K562 (cell line): Measurements from ENCODE around the gene TIPARP. TPM values are rescaled to one million over a fixed set of nuclear protein-coding genes. Genes with fewer than 3 reads are reported as not detected.

Experiments used
- DIDO1 ChIP-seq: fragments of 450-650 bp; IDR thresholded peaks from 2 replicates; pipeline ENCODE4 v1.6.1; 2016; ENCODE audit warnings: low read depth, missing biosample characterization, missing genetic modification characterization
- FOS ChIP-seq: IDR thresholded peaks from 3 replicates; pipeline ENCODE4 v1.6.1; 2011; ENCODE audit not compliant: insufficient read length; ENCODE audit errors: extremely low read depth
- GTF2E2 ChIP-seq: fragments of 200-800 bp; sonication (Bioruptor generic); IDR thresholded peaks from 2 replicates; pipeline ENCODE4 v1.6.1; 2016; ENCODE audit warnings: missing genetic modification characterization, missing compliant biosample characterization
- HSF4 ChIP-seq: fragments of 250-450 bp; sonication (Bioruptor Pico); IDR thresholded peaks from 2 replicates; pipeline ENCODE4 v2.1.2; 2022; ENCODE audit warnings: mild to moderate bottlenecking, moderate library complexity, borderline replicate concordance
- MAFK ChIP-seq: IDR thresholded peaks from 2 replicates; pipeline ENCODE4 v1.6.1; 2011; ENCODE audit warnings: low read length, improper control_type of control experiment
- MTA2 ChIP-seq: fragments of 450-650 bp; IDR thresholded peaks from 2 replicates; pipeline ENCODE4 v1.6.1; 2016; ENCODE audit warnings: low read depth
- NR0B1 ChIP-seq: fragments of 450-650 bp; IDR thresholded peaks from one replicate; pipeline ENCODE4 v1.6.1; 2018; ENCODE audit warnings: mild to moderate bottlenecking, moderate library complexity; ENCODE audit not compliant: partially characterized antibody
- NR2C1 ChIP-seq, 2 experiments: fragments of 450-650 bp; IDR thresholded peaks; 2 replicates each; pipeline ENCODE4 v1.6.1; 2017; ENCODE audit warnings: mild to moderate bottlenecking in 2 of 2, antibody characterized with exemption in 1 of 2, inconsistent platforms in 1 of 2, missing compliant biosample characterization in 1 of 2, missing genetic modification characterization in 1 of 2
- RB1 ChIP-seq: fragments of 450-650 bp; IDR thresholded peaks from 2 replicates; pipeline ENCODE4 v1.6.1; 2017; ENCODE audit warnings: low read depth, mild to moderate bottlenecking
- RBM39 ChIP-seq: fragments of 200-400 bp; formaldehyde crosslinking; optimal IDR thresholded peaks from 2 replicates; pipeline ENCODE3; 2018; ENCODE audit warnings: low read depth, low read length
- RERE ChIP-seq: sonication (generic); formaldehyde crosslinking; IDR thresholded peaks from 2 replicates; pipeline ENCODE4 v1.8.0; 2023; ENCODE audit warnings: missing genetic modification reagents, mild to moderate bottlenecking, borderline replicate concordance
- SMAD3 ChIP-seq: fragments of 450-650 bp; formaldehyde crosslinking; conservative IDR thresholded peaks from 2 replicates; pipeline ENCODE4 v1.4.0; 2020; ENCODE audit warnings: mild to moderate bottlenecking
- SRSF3 ChIP-seq: fragments of 200-400 bp; formaldehyde crosslinking; IDR thresholded peaks from 2 replicates; pipeline ENCODE4 v1.6.1; 2016; ENCODE audit warnings: mild to moderate bottlenecking, low read length, moderate library complexity; ENCODE audit not compliant: insufficient read depth
- TOE1 ChIP-seq, 2 experiments: fragments of 450-650 bp in 1 of 2; sonication (generic) in 1 of 2; formaldehyde crosslinking in 1 of 2; IDR thresholded peaks; 2 replicates each; pipeline versions ENCODE4 v1.7.1 to v1.8.0; 2016 to 2022; ENCODE audit warnings: borderline replicate concordance in 2 of 2, mild to moderate bottlenecking in 2 of 2, antibody characterized with exemption in 1 of 2, inconsistent platforms in 1 of 2, low read depth in 1 of 2, missing genetic modification reagents in 1 of 2, moderate library complexity in 1 of 2
- YY1 ChIP-seq, 3 experiments: IDR thresholded peaks; 2 replicates each; pipeline ENCODE4 v1.6.1; 2011; ENCODE audit warnings: low read length in 2 of 3, mild to moderate bottlenecking in 2 of 3, moderate library complexity in 2 of 3, borderline replicate concordance in 1 of 3, control low read depth in 1 of 3, low read depth in 1 of 3; ENCODE audit not compliant: insufficient read depth in 3 of 3, insufficient replicate concordance in 2 of 3, control insufficient read depth in 1 of 3, insufficient read length in 1 of 3; ENCODE audit errors: extremely low read depth in 1 of 3
- polyA plus RNA-seq, 8 experiments: library from polyadenylated mRNA; depleted of rRNA in 4 of 8; stranded (reverse) in 5 of 8; unstranded in 3 of 8; fragments of >200 nt; fragmentation: Nextera tagmentation in 2 of 8; fragmentation: Illumina TruSeq in 1 of 8; extraction: Ambion mirVana in 2 of 8; extraction: Trizol in 1 of 8; gene quantifications; 2 replicates each; pipeline versions ENCODE4 v1.2.1 to v1.2.3, GENCODE V29; 2011 to 2014; ENCODE audit warnings: inconsistent platforms in 1 of 8, missing spikeins in 1 of 8
- total RNA-seq, 7 experiments: library from RNA; depleted of rRNA in 6 of 7; stranded (reverse); fragments of >200 nt in 6 of 7; fragmentation: Illumina TruSeq in 2 of 7; extraction: Trizol in 2 of 7; gene quantifications; 2 replicates each; pipeline versions ENCODE4 v1.2.1 to v1.2.3, GENCODE V29; 2011 to 2021; ENCODE audit warnings: low replicate concordance in 1 of 7
- TF ChIP-seq, protein P1 (sequence below): fragments of 450-650 bp; IDR thresholded peaks from 2 replicates; pipeline ENCODE4 v1.6.1; 2016; ENCODE audit warnings: missing biosample characterization, missing genetic modification characterization

TIPARP gene
- total and polyA plus RNA-seq, 9 of the 15 experiments (the other 6 are each of a cell fraction or from before 2014, with no cell fraction given), result 2.4 to 29.4 (median 15.1) TPM

DNA sequence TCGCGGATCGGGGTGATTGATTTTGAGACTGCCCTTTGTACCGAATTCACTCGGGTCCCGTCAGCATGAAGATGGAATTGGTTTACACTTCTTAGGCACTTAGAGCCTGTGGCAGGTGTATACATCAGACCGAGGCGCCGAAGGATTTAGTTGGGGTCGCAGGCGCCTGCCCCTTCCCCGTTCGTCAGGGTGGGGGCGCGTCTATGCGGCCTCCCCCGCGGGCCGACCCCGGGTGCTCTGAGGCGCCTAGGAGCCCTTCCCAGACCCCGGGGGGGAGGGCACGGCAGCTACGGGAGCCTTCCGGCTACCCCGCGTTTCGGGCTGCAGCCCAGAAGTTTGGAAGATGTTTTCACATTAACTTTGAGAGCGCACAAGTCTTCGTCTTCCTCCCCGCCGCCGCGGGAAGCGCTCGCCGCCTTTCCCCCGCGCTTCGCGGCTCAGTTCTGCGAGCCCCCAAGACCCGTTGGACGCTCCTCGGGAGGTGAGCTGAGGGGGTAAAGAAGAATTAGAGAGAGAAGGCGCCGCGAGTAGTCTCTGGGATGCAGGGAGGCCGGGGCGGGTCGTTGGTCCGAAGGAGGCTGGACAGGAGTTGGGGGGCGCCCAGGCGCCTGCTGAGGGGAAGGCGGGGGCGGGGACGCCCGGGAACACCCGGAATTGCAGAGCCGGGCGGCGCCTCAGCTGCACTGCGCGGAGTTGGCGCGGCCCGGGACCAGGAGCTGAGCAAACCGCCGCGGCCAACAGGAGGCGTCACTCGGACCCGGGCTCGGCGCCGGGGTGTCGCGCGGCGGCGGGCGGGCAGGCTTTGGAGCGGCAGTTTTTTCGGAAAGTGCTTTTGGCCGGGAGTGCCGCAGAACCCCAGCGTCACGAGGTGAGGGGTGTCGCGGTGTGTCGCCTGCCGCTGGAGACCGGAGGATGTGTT lies 780 bp downstream of the TIPARP start (continued):
- peak in 1 of 3 experiments; percentile 26 for TF ChIP-seq YY1 (IDR thresholded peaks at IDR 0.05; ENCODE audit: borderline replicate concordance in 1 of 3, control insufficient read depth in 1 of 3, extremely low read depth in 1 of 3, insufficient read depth in 3 of 3, insufficient read length in 1 of 3, insufficient replicate concordance in 2 of 3, low read depth in 1 of 3, low read length in 2 of 3)
- no peak for TF ChIP-seq FOS
- no peak for TF ChIP-seq SMAD3 (CRISPR knock-in tag)
- no peak for TF ChIP-seq NR0B1
- TF ChIP-seq, protein P1, sequence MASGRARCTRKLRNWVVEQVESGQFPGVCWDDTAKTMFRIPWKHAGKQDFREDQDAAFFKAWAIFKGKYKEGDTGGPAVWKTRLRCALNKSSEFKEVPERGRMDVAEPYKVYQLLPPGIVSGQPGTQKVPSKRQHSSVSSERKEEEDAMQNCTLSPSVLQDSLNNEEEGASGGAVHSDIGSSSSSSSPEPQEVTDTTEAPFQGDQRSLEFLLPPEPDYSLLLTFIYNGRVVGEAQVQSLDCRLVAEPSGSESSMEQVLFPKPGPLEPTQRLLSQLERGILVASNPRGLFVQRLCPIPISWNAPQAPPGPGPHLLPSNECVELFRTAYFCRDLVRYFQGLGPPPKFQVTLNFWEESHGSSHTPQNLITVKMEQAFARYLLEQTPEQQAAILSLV (tag), result no peak
- no peak for TF ChIP-seq RBM39
- TF ChIP-seq RB1, result peak; percentile 83
- TF ChIP-seq MTA2, result no peak
- no peak for TF ChIP-seq RERE (CRISPR knock-in tag)
- no peak for TF ChIP-seq TOE1 (IDR thresholded peaks at IDR 0.05; ENCODE audit: borderline replicate concordance)
- no peak for TF ChIP-seq TOE1 (CRISPR knock-in tag; IDR thresholded peaks at IDR 0.05; ENCODE audit: borderline replicate concordance, low read depth)
- no peak for TF ChIP-seq MAFK
- no peak for TF ChIP-seq GTF2E2 (tag)
- no peak for TF ChIP-seq HSF4 (CRISPR knock-in tag)
- no peak for TF ChIP-seq SRSF3
- no peak for TF ChIP-seq DIDO1 (tag)
- no peak for TF ChIP-seq NR2C1 (IDR thresholded peaks at IDR 0.05)
- no peak for TF ChIP-seq NR2C1 (tag; IDR thresholded peaks at IDR 0.05)
